ENCODE data around the gene ZNF469.

The ZNF469 gene, protein sequence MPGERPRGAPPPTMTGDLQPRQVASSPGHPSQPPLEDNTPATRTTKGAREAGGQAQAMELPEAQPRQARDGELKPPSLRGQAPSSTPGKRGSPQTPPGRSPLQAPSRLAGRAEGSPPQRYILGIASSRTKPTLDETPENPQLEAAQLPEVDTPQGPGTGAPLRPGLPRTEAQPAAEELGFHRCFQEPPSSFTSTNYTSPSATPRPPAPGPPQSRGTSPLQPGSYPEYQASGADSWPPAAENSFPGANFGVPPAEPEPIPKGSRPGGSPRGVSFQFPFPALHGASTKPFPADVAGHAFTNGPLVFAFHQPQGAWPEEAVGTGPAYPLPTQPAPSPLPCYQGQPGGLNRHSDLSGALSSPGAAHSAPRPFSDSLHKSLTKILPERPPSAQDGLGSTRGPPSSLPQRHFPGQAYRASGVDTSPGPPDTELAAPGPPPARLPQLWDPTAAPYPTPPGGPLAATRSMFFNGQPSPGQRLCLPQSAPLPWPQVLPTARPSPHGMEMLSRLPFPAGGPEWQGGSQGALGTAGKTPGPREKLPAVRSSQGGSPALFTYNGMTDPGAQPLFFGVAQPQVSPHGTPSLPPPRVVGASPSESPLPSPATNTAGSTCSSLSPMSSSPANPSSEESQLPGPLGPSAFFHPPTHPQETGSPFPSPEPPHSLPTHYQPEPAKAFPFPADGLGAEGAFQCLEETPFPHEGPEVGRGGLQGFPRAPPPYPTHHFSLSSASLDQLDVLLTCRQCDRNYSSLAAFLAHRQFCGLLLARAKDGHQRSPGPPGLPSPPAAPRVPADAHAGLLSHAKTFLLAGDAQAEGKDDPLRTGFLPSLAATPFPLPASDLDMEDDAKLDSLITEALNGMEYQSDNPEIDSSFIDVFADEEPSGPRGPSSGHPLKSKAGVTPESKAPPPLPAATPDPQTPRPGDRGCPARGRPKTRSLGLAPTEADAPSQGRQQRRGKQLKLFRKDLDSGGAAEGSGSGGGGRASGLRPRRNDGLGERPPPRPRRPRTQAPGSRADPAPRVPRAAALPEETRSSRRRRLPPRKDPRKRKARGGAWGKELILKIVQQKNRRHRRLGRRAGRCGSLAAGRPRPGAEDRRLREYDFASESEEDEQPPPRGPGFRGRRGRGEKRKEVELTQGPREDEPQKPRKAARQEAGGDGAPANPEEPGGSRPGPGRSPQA (N-terminal part only)

DNA sequence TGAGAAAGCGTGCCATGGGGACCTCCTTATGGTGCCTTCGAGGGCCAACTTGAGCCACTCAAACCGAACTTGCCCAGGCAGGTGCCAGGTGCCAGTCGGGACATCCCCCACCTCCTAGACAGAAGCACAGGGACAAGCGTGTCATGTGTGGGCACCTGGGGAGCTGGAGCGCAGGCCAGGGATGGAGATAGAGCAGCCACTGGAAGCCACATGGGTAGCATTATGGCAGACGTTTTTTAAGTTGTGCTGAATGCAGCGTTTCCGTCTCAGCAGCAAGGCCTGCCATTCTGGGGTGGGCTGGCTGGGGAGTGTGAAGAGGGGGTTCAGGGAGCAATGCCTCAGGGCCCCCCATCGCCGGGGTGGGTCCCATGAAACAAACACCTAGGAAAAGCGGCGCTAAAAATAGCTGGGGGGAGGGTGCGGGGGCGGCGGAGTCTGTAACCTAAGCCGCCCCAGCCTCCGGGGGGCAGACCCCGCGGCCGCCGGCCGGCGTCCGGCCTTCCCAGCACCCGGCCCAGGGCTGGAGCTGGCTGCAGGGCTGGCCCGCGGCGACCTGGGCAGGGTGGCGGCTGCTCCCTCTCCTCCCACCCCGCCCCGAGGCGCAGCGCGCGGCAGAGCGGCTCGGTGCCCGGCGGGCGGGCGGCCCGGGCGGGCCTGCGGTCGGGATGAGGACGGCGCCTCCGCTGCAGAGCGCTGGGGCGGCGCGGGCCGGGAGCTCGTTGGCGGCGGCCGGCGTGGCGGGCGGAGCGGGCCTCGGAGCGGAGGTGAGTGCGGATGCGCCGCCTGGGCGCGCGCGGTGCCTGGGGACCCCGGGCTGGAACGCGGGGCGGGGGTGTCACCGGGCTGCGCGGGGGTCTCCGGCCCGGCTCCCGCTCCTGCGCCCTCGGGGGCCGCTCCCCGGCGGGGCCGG, at the start of gene ZNF469:
ZNF469 (plus strand) TSS at position 469 of the 910 bp plus-strand sequence. CDS start 44,512 bp downstream, outside the sequence.
- no peak for DNase-seq

DNA sequence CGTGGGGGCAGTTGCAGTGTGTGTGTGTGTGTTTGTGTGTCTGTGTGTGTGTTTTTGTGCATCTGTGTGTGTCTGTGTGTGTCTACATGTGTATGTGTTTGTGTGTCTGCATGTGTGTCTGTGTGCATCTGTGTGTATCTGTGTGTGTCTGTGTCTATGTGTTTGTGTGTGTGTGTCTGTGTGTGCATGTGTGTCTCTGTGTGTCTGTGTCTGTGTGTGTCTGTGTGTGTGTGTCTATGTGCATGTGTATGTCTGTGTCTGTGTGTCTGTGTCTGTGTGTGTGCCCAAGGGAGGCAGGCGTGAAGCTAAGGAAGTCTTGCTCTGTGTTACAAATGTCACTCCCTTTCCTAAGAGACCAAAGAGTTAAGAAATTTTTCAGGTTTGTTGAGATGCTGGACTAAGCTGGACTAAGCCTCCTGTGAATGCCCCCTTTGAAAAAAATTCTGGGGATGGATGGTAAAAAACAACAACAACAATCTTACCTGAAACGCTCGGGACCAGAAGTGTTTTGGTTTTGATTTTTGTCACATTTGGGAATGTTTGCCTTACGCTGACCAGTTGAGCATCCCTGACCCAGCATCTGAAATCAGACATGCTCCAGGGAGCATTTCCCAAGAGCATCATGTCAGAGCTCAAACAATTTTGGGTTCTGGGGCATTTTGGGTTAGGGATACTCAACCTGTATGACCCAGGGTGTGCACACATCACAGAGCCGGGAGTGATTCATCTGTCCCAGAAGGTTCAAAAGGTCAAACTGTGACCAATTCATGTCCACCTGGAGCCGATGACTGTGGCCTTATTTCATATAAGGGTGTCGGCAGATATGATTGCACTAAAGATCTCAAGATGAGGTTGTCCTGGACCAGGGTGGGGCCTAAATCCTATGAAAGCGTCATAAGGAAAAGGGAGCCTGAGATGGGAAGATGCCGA, 48.6 kb upstream of the ZNF469 start:
- DNase-seq, result no peak

DNA sequence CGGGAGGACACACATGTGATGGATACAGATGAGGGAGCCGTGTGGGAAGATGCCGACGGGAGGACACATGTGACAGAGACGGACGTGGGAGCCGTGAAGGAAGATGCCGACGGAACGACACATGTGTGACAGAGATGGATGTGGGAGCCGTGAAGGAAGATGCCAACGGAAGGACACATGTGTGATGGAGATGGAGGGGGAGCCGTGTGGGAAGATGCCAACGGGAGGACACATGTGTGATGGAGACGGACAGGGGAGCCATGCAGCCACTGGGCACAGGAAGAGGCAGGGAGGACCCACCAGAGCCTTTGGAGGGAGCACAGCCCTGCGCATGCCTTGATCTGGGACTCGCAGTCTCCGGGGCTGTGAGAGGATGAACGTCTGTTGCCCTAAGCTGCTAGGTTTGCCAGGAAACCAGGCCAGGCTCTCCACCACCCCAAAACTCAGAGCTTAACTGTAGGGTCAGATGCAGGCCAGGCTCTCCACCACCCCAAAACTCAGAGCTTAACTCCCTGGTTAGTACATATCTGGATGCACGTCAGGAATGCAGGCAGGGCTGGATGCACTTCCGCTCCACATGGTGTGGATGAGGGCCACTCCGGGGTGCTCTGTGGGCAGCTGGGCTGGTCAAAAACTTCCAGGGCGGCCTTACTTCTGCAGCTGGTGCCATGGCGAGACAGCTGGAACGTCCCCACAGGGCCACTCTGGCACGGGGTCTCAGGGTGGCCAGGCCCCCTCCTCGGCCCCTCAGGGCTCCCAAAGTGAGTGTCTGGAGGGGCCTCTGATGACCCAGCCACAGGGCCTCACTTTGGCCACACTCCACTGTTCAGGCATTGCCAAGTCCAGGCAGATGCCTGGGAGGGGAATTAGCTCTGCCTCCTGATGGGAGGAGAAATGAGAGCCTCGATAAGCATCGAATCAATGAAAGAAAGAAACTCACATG, 47.7 kb upstream of the ZNF469 start:
- no peak for DNase-seq

DNA sequence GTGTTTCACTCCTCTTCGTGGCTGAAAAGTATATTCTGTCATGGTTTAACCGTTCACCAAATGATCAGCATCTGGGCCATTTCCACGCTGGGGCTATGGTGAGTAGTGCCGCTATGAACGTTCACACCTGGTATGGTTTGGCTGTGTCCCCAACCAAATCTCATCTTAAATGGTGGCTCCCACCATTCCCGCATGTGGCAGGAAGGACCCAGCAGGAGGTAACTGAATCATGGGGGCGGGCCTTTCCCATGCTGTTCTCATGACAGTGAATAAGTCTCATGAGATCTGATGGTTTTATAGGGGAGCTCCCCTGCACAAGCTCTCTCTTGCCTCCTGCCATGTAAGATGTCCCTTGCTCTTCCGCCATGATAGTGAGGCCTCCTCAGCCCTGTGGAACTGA, 45.7 kb upstream of the ZNF469 start:
- no peak for DNase-seq

DNA sequence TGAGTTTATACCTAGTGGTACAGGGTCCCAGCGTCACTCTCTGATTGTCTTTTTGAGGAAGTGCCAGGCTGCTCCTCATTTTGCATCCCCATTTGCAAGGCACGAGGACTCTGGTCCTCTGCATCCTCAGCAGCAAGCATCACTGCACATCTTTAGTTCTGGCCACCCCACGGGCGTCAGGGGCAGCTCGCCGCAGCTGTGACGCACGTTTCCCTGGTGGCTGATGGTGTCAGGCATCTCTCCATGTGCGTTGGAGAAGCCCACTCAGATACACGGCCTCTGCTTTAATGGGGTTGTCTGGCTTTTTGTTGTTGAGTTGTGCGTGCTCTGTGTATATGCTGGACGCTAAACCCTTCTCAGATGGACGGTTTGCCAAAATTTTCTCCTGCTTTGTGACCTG, 45.2 kb upstream of the ZNF469 start:
- no peak for DNase-seq

DNA sequence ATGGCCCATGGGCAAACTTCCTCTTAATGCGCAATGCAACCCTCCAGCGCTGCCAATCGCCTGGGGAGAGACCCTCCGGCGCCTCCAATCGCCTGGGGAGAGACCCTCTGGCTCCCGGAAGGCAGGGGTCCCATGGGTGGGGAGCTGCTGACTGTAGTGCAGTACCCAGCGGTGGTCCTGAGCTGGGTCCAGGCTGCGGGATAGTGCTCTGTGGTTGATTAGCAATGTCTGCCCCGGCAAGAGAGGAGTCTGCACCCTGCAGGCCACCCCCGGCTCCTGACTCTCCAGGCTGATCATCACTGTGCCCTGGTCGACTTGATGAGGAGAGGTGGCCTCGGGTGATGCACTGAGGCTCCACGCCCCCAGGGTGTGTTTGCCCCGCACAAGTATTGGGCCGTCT, 44.6 kb upstream of the ZNF469 start:
- no peak for DNase-seq

DNA sequence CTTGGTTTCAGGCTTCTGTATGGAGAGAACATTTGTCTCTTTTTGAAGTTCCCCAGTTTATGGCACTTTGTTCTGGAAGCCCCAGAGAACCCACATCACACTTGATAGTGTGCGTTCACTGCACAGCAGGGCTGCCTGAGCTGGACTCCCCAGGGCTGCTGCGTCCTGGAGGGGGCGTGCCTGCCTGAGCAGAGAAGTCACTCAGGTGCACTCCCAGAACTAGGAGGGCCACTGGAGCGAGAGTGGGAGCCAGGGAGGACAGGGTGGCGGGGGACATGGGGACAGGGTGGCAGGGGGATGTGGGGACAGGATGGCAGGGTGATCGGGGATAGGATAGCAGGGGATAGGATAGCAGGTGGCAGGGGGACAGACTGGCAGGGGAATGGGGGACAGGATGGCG, 43.9 kb upstream of the ZNF469 start:
- DNase-seq, result no peak

DNA sequence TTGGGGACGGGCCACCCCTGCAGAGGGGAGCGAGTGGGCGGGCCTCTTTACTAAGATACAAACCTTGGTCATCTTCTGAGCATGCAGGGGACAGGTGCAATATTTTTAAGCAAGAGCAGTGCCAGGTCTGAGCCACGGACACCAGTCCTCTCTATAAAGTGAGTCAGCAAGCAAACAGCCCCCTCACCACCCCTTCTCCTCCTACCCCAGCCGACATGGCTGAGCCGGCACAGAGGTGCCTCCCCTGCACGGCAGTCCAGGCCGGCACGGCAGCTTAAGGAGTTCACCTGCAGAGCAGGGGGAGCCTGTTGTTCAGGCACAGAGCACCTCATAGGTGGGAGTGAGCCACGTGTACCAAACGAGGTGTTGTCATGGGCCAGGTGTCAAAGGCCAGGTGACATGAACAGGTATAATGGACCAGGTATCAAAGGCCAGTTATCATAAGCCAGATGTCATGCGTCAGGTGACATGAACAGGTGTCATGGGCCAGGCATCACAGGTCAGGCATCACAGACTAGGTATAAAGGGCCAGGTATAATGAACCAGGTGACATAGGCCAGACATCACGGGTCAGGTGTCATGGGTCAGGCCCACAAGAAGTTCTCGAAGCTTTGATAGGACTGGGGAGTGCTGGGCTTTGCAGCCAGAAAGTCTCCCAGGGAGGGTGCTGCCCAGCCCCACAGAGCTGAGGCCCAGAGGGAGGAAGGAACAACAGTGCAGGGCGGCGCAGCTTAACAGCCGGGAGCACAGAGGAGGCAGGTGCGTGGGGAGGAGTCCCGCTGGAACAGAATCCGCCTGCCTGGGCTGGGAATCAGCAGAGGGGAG, 42.6 kb upstream of the ZNF469 start:
- no peak for DNase-seq

DNA sequence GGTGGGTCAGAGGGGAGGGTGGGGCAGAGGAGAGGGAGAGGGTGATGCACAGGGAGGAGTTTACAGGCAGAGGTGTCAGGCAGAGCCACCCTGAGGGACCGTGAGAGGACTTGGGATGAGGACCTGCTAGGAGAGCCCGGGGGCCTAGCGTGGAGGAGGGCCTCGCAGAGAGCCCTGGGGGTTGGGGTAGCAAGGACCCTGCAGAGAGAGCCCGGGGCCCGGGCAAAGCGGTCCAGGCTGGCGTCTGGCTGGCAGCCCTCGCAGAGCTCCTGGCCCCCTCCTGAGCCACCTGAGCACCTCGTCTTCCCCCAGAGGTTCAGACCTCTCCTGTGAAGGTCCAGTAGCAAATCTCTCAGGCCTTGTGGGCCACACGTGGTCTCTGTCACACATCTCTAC, 42.0 kb upstream of the ZNF469 start:
- no peak for DNase-seq

DNA sequence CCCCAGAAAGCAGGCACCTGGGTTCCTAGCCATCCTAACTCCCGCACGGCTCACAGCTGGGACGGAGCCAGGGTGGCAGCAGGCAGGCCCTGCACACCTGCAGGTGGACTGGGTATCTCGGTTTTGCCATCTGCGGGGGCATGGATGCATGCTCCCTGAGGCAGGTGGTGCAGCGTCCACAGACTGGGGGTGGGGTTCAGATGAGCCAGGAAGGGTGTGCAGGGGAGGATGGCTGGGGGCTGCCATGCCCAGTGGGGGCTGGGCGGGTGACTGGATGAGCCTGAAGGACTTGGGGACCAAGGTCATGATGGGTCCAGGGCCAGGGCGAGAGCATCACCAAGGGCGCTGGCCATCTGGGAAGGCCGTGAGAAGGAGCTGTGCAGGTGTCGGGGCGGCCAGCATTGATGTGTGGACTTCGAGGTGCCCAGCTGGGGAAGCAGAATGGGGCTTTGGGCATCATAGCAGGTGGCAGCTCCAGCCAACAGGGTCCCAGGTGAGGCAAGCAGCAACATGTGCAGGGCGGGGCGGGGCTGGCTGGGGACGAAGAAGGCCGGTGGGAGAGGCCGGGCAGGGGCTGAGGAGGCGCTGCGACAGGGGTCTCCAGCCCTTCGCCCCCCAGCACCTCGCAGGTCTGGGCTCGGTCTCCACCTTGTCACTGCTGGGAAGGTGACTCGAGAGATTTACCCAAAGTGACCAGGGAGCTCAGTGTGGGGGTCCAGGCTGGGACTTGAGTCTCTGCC, 41.0 kb upstream of the ZNF469 start:
- DNase-seq, result no peak

DNA sequence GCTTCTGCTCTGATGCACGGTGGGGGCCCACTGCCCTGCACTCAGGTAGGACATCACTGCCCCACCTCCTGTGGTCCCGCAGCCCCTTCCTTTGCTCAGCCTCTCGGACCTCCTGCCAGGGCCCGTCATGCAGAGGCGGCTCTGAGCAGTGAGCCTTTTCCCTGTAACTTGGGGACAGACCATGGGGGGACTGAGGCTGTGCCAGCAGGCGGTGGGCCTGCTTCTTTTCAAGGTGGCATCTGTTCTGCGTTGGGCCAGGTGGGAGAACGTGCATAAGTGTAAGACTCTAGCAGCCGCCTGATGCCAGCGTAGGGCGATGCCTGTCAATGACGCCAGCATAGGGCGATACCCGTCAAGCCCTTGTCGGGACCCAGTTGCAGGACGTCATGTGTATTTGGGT, 40.3 kb upstream of the ZNF469 start:
- DNase-seq, result no peak

DNA sequence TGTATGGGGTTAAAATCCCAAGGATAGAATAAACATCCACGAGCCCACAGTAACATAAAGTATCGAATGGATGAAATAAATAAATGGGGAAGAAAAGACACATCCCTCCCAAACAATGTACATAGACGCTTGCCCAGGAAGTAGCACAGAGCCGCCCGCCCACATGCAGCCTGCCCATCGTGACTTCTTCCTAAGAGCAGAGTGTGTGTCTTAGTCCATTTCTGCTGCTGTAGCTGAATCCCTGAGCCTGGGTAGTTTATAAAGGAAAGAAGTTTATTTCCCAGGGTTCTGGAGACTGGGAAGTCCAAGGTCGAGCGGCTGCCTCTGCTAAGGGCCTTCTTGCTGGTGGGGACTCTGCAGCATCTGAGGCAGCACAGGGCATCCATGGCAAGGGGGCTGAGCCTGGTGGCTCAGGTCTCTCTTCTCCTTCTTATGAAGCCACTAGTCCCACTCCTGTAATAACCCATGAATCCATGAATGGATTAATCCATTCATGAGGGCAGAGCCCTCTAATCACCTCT, 39.4 kb upstream of the ZNF469 start:
- DNase-seq, result no peak

DNA sequence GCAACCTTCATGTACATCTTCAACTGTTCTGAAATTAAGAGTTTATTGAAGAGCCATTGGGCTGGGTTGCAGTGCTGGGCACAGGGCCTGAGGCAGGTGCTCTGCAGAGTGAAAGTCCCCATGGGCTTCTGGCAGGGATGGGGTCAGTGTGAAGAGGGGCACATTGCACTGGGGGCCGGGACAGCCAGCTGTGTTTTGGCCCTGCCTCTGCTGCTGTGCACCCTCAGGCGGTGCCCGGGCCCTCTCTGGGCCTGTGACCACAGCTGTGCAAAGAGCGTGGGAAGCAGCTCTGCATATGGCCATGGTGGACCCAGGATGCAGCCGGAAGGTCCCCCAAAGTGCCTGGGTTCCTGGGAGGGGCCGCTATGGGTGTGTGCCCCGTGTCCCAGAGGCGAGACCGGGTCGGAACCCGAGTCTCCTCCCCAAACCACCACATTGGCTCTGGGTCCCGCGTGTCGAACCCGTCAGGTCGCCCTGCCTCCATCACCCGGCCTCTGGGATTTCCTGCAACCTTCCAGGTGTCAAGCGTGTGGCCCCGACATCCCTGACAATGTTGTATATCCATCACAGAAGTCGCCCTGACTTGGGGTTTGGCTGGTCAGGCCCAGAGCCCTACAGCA, 38.2 kb upstream of the ZNF469 start:
- DNase-seq, result no peak

DNA sequence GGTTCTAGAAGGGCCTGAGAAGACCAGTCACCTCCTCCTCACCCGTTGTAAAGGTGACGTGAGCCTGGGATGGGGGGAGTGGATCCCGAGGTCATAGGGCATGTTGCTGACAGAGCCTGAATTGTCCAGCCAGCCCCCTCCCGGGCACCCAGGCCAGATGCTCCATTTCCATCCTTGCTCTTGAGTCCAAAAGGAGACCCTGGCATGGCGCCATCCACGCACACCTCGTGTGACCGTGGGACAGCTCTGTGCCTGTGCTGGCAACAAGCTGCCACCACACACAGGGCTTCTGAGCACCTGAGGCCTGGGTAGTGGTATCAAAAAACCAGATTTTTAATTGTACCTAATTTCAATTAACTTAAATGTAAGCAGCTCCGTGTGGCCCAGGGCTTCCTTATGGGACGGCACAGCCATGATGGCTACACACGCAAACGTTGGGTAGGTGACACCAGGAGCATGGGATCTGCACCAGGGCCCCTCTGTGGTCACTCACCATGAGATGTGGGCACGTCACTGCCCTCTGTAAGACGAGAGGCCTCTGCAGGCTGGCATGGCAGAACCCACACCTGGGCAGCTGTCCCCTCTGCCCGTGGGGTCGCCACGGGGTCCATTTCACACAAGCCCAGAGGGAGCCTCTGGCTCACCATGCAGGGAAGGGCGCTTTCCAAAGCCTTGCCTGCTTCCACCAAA, 37.6 kb upstream of the ZNF469 start:
- DNase-seq, result no peak

DNA sequence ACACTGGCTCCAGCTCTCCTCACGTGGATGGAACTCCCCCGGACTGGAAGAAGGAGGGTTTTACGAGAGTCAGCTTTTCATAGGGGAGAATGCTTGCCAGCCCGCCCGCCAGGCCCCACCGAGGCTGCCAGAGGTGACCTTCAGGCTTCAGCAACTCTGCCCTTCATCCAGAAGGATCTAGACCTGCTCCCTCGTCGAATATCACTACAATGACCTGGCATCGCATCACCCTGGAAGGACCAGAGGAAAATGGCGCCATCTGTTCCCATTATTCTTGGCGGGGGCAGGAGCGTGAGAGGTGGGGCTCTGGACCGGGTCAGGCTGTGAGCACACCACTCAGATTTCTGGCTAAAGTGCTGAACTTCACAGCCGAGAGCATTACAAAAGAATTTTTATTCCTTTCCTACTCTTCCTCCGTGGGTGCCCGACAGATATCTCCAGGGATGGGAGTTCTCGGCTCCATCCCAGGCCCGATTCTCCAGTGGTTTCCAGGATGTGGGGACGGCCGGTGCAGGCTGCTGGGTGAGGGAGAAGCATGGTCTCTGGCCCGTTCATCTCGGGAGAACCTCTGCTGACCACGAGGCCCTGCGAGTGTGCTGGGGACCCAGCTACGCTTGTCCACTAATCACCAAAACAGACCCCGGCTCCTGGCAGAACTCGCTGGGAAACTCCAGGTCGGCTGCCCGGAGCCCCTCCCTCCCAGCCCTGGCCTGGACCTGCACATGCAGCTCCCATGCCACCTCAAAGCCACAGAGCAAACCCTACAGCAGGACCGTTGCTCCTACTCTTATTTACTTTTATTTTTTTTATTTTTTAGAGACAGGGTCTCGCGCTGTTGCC, 36.8 kb upstream of the ZNF469 start:
- no peak for DNase-seq

Data from NCI-H748 treated with DMSO at 0.1 percent for 48 hours (cell line).